ENCODE results near the gene MRTFB.
"Not testable (repeated sequence)": the region's sequence is repeated elsewhere in the genome, so short reads cannot be mapped to it uniquely, and the experiment has no call there.

The MRTFB gene

GRCh38 chr16:14132696-14133048 lies 61.6 kb downstream of the MRTFB start:
- DNase-seq (ENCODE audit: low read depth), result no peak

GRCh38 chr16:14133907-14134306 lies 62.8 kb downstream of the MRTFB start:
- DNase-seq (ENCODE audit: low read depth), result no peak

DNA sequence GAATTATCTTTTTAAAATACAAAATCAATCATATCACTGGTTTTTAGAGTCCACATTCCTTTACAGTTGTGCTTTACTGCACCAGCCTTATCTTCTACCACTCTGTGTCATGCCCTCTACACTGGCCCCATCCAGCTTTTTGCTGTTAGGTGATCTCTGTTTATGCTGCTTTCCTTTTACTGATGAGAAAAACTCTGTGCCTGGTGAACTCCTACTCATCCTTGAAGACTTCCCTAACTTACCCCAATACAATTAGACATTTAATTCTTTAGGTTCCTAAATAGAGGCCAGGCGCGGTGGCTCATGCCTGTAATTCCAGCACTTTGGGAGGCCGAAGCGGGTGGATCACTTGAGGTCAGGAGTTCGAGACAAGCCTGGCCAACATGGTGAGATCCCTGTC lies 64.6 kb downstream of the MRTFB start:
- DNase-seq (ENCODE audit: low read depth), result no peak

GRCh38 chr16:14139872-14140271 lies 68.8 kb downstream of the MRTFB start:
- DNase-seq (ENCODE audit: low read depth), result no peak

DNA sequence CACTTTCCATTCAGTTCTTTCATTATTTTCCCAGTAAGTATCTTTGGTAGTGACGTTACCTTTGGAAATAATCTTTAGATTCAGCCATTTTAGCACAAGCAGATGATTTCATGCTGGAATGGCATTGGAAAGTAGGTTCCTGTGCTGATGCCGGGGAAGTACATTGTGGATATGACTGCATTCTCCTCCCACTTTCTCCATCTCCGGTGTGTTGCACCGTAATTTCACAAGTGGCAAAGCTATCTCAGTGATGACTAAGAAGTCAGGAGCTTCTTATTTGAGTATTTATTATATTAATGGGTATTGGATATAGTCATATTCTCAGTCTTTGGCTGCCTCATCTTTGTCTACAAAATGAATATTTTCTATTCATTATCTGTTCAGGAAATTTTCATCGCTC lies 69.8 kb downstream of the MRTFB start:
- DNase-seq (ENCODE audit: low read depth), result no peak

- no peak for DNase-seq (ENCODE audit: low read depth)
Observed at GRCh38 chr16:14146445-14146844, 75.3 kb downstream of the MRTFB start.

DNA sequence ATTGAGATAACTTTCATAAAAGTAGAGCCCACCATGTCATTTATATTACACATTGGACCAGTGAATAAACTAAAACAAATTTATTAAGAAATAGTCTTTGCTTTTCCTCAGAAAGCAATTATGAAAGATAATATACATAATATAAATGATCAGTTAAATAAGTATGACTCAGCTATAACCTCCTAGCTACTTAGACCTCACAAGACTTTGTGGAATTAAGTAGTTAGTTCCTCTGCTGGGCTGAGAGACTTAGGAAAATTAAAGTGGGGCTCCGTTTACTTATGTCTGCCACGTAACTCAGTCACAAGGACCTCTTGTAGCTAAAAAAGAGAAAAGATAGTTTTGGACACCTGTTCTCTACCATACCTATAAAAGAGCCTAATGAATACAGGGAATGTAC lies 76.9 kb downstream of the MRTFB start:
- no peak for DNase-seq (ENCODE audit: low read depth)

DNA sequence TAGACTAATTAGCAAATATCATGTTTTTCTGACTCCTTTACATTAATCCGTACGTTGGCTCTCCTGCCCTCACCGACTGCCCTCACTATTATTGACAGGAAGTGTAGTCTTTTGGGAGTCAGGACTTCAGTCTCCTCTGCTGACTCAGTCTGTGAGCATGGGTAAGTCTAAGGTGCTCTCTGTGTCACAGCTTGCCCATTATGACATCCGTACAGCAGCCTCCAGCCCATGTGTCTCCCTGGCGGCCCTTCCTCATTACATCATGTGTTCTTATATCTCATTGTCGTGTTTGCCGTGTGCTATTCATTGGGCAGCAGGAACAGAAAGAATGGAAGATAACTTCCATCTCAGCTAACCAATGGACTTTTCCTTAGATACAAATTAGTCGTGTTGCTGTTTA lies 77.5 kb downstream of the MRTFB start:
- DNase-seq (ENCODE audit: low read depth), result no peak

DNA sequence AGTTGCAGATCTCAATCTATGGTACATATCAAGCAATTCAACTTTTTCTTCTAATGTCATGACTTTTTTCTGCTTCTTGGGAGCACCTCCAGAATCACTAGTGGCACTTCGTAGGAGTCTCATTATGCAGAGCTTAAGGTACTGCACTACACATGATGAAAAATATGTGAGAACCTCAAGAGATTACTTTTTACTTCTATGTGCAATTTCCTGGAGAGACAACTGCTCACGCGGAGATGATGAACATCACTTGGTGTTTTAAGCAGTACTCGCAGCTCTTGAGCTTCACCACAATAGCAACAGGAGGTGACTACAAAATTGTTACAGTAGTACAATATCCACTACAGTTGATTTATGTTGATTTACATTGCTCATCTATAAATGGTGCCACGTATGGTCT lies 79.7 kb downstream of the MRTFB start:
- DNase-seq (ENCODE audit: low read depth), result no peak

DNA sequence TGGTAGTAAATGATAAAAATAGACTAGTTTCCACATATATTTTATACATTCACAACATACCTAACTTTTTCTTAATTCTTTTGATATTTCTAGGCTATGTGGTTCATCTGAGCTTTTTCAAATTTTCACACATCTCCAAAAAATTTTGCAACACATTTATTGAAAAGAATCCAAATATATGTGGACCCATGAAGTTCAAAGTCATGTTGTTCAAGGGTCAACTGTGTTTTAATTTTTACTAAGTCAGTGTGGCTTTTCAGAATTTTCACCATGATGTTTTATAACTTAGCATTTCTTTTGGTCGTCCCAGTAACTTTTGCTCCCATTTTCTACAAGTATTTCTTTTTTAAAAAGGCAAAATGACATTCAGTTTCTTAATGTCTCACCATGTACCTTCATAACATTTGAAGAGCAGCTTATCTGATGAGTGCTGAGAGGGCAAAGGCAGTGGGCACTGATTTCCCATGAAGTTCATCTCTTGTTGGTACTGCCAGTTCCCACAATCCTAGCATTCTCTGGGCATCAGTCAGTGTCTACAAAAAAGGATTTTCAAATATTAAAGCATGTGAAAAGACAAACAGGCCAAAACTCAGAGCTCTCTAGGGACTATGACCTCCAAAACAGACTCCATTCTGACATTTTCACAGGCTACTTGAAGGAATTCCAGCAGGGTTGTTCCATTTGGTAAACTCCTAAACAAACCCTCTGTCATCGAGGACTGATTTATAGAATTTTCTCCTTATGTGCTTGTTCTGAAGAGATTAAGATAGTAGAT lies 80.3 kb downstream of the MRTFB start:
- DNase-seq (ENCODE audit: low read depth), result no peak

- no peak for DNase-seq (ENCODE audit: low read depth)
Observed at GRCh38 chr16:14155572-14156190, 84.6 kb downstream of the MRTFB start.

GRCh38 chr16:14164916-14165662 lies 94.0 kb downstream of the MRTFB start:
- no peak for DNase-seq (ENCODE audit: low read depth)

- DNase-seq (ENCODE audit: low read depth), result no peak
Observed at GRCh38 chr16:14168146-14168545, 97.0 kb downstream of the MRTFB start.

GRCh38 chr16:14172200-14172809 lies 101.2 kb downstream of the MRTFB start:
- no peak for DNase-seq (ENCODE audit: low read depth)

- DNase-seq (ENCODE audit: low read depth), result no peak
Observed at GRCh38 chr16:14175086-14175485, 104.0 kb downstream of the MRTFB start.

GRCh38 chr16:14177704-14178103 lies 106.6 kb downstream of the MRTFB start:
- DNase-seq (ENCODE audit: low read depth), result no peak

GRCh38 chr16:14179116-14179515 lies 108.0 kb downstream of the MRTFB start:
- no peak for DNase-seq (ENCODE audit: low read depth)

DNA sequence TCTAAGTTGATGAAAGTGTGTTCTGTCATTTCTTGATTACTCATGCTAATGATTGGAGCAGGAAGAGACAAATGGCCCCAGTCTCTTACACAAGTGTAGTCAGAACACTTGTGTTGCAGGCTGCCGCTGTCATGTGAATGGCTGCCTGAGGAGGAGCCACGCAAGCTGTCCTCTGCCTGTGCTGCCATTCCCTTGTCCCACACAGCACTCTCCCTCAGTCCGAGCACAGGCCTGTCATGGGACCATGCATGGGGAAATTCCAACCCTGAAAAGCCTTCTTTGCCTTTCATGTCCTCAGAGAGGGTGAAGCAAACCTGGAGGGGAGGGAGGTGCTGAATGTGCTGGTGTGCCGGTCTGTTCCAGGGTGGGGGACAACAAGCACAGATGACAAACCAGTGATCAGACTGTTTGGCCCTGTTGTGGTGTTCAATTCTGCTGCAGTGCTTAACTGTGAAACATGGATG lies 109.4 kb downstream of the MRTFB start:
- no peak for DNase-seq (ENCODE audit: low read depth)

DNA sequence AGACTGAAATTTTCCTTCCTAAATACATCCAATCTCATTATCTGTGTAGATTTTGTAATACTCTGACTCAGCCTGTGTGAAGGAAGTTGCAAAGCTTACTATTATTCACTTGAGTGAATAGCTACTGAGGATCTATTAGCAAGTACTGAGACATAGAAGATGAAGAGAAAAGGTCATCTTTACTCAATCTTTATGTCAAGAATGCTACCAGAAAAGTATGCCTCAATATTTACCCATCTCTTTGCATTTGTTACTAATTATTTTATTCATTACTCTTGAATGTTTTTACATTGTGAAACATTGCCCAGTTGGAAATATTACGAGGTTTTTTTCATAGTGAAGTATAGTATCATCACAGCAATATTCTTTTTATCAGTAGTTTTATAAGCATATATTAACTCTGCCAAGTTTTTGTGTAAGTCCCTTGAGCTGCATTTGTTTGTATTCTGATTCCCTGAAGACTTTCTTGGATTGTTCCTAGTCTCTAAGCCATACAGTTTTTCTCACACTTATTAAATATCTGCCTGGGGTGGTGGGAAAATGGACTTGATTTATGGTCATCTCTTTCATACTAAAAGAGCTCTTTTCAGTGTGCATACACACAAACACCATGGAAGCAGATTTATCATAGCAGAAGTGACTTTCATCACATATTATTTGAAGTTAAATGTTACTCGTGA lies 110.4 kb downstream of the MRTFB start:
- no peak for DNase-seq (ENCODE audit: low read depth)

- DNase-seq (ENCODE audit: low read depth), result no peak
Observed at GRCh38 chr16:14182999-14183398, 111.9 kb downstream of the MRTFB start.

- not testable (repeated sequence) for DNase-seq (ENCODE audit: low read depth)
Observed at GRCh38 chr16:14183962-14184361, 112.8 kb downstream of the MRTFB start.
